OCI-LY7 (cell line): Measurements from ENCODE around the gene DPM1. TPM values are rescaled to one million over a fixed set of nuclear protein-coding genes. Genes with fewer than 3 reads are reported as not detected.

Experiments
- BruUV-seq: library from RNA; stranded (reverse); fragments of 400-500 nt; replicated peaks from 2 replicates; lab custom pipeline; 2021; lab: Mats Ljungman, UMichigan
- CTCF ChIA-PET: fragments of 300-600 bp; sonication (Branson Sonifier 250); formaldehyde crosslinking; loops from one replicate; lab custom pipeline; 2022; ENCODE audit warnings: antibody characterized with exemption; ENCODE audit not compliant: unreplicated experiment; lab: Charles Lee
- POLR2A ChIA-PET: fragments of 300-600 bp; sonication (Branson Sonifier 250); formaldehyde crosslinking; loops from one replicate; lab custom pipeline; 2022; ENCODE audit warnings: antibody characterized with exemption; lab: Charles Lee
- DNase-seq: peaks from one replicate; pipeline ENCODE4 v3.0.0-alpha.2; 2015; ENCODE audit warnings: low spot score
- H2AFZ ChIP-seq: fragments of 200-600 bp; sonication (generic), shearing (Covaris generic); 2 replicates; pipeline ENCODE4 v1.6.1; 2014; ENCODE audit warnings: mild to moderate bottlenecking, antibody characterized with exemption, low read length, moderate library complexity
- H3K27ac ChIP-seq: fragments of 200-600 bp; sonication (generic); 2 replicates; pipeline ENCODE4 v1.5.1; 2014; ENCODE audit warnings: mixed run types, low read depth, mild to moderate bottlenecking, moderate library complexity, low read length, inconsistent platforms; ENCODE audit not compliant: poor library complexity, severe bottlenecking
- H3K36me3 ChIP-seq: fragments of 200-600 bp; sonication (generic); 2 replicates; pipeline ENCODE4 v1.6.1; 2014; ENCODE audit warnings: mild to moderate bottlenecking, antibody characterized with exemption, low read length, moderate library complexity, mixed read lengths; ENCODE audit not compliant: insufficient read depth
- H3K4me1 ChIP-seq: fragments of 200-600 bp; sonication (generic); 2 replicates; pipeline ENCODE4 v1.5.1; 2014; ENCODE audit warnings: mild to moderate bottlenecking, low read length; ENCODE audit not compliant: insufficient read depth, poor library complexity, severe bottlenecking
- H3K4me2 ChIP-seq: fragments of 200-600 bp; sonication (generic); 2 replicates; pipeline ENCODE4 v1.6.1; 2014; ENCODE audit warnings: mild to moderate bottlenecking, low read length
- H3K4me3 ChIP-seq: fragments of 200-600 bp; sonication (generic); 2 replicates; pipeline ENCODE4 v1.5.1; 2014; ENCODE audit warnings: mild to moderate bottlenecking, low read depth, low read length; ENCODE audit not compliant: poor library complexity, severe bottlenecking
- H3K79me2 ChIP-seq: fragments of 200-600 bp; sonication (generic); 2 replicates; pipeline ENCODE4 v1.6.1; 2016; ENCODE audit warnings: low read depth, mild to moderate bottlenecking, low read length, moderate library complexity, mixed read lengths; ENCODE audit not compliant: insufficient read depth
- H3K9me2 ChIP-seq: fragments of 200-600 bp; sonication (generic); 2 replicates; pipeline ENCODE4 v1.6.1; 2016; ENCODE audit warnings: mild to moderate bottlenecking, low read length, mixed read lengths; ENCODE audit not compliant: insufficient read depth
- H3K9me3 ChIP-seq: fragments of 200-600 bp; sonication (generic); 2 replicates; pipeline ENCODE4 v1.6.1; 2014; ENCODE audit warnings: mild to moderate bottlenecking, mixed run types, low read length, mixed read lengths
- H4K20me1 ChIP-seq: fragments of 200-600 bp; sonication (generic); 2 replicates; pipeline ENCODE4 v1.6.1; 2014; ENCODE audit warnings: mild to moderate bottlenecking, antibody characterized with exemption, low read length, moderate library complexity, mixed read lengths; ENCODE audit not compliant: insufficient read depth
- EZH2phosphoT487 ChIP-seq: fragments of 200-600 bp; sonication (generic); IDR thresholded peaks from 2 replicates; pipeline ENCODE4 v1.6.1; 2018; ENCODE audit warnings: low read depth, borderline replicate concordance, mild to moderate bottlenecking, mixed run types, antibody characterized with exemption, low read length, moderate library complexity, mixed read lengths
- intact Hi-C: fragments of 100-400 bp; cut with micrococcal nuclease; formaldehyde crosslinking; loops from one replicate; pipeline ENCODE4 v1.10.0; 2022; ENCODE audit not compliant: unreplicated experiment
- total RNA-seq, 2 experiments: library from RNA; depleted of rRNA in 1 of 2; stranded (reverse); fragments of >200 nt in 1 of 2; shearing (Covaris generic) in 1 of 2; gene quantifications; 2 replicates each; pipeline ENCODE4 v1.2.3, GENCODE V29; 2014 to 2022
- TF ChIP-seq, protein P1 (sequence below): fragments of 200-600 bp; sonication (generic); conservative IDR thresholded peaks from 2 replicates; pipeline ENCODE4 v1.5.1; 2014; ENCODE audit warnings: mild to moderate bottlenecking, antibody characterized with exemption, low read length, moderate library complexity, mixed read lengths

Gene DPM1
- total RNA-seq, 2 experiments from 2014 or later = 60.2 to 71.2 TPM

DNA sequence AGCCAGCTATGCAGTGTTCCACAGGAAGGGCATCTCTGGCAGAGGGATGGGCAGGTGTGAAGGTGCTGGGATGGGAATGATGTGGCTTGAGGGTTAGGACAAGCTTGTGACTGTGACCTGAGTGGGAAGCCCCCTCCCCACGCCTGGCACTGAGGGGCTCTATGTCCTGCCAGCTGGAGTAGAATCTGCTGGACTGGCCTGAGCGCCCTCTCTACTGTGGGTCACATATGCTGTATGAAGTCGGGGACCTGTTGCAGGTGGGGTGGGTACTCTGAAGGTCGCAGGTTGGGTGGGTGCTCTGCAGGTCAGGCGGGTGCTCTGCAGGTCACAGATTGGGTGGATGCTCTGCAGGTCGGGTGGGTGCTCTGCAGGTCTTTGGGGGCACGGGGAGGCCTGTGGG lies 44.3 kb upstream of the DPM1 start:
- Histone ChIP-seq H3K36me3 (no peaks in the 10 kb centered on the region), H4K20me1 (no peaks in the 10 kb centered on the region), H3K4me1 (no peaks in the 10 kb centered on the region), H3K9me2 (no peaks in the 10 kb centered on the region), H3K4me2 (no peak overlapping the region), H3K4me3 (no peak overlapping the region), H2AFZ (no peak overlapping the region), H3K9me3 (no peaks in the 10 kb centered on the region), H3K27ac (no peak overlapping the region), H3K79me2 (no peaks in the 10 kb centered on the region)
- BruUV-seq = no TSS peak
- no peak for DNase-seq
- POLR2A ChIA-PET = no interaction called here
- CTCF ChIA-PET = no interaction called here
- TF ChIP-seq, protein P1, sequence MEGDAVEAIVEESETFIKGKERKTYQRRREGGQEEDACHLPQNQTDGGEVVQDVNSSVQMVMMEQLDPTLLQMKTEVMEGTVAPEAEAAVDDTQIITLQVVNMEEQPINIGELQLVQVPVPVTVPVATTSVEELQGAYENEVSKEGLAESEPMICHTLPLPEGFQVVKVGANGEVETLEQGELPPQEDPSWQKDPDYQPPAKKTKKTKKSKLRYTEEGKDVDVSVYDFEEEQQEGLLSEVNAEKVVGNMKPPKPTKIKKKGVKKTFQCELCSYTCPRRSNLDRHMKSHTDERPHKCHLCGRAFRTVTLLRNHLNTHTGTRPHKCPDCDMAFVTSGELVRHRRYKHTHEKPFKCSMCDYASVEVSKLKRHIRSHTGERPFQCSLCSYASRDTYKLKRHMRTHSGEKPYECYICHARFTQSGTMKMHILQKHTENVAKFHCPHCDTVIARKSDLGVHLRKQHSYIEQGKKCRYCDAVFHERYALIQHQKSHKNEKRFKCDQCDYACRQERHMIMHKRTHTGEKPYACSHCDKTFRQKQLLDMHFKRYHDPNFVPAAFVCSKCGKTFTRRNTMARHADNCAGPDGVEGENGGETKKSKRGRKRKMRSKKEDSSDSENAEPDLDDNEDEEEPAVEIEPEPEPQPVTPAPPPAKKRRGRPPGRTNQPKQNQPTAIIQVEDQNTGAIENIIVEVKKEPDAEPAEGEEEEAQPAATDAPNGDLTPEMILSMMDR = no peak
- intact Hi-C loops = no loop called here

DNA sequence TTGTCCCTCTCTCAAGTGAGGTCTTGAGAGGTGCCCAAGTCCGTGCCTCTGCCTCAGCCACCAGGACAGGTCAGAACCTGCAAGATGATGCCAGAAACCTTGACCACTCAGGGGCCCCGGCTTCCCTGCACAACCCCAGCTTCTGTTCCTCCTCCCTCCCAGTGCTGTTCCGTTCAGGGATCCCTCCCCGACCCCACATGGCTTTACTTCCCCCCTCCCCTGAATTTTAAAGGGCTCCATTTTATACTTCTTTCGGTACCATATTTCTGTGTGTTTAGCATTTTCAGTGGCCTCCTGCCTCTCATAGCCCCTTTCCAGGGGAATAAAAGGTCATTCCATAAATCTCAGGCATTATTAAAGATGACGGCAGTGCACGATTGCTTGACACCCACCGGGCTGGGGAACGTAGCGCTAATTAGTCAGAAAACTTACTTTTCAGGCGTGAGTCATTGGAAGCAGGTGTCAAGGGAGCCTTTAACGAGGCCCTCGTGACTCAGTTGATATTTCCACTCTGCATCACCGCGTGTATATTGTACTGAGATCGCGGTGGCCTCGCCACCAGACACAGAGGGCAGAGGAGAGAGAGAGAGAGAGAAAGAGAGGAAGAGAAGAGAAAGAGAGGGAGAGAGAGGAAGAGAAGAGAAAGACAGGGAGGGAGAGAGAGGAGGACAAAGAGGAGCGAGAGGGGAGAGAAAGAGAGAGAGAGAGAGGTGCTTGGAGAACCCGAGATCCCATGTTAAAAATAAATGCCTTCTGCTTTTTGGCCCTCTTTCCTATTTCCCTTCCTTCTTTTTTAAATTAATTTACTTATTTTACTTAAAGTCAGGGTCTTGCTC lies 43.3 kb upstream of the DPM1 start:
- H3K4me1 ChIP-seq = no peaks in the 10 kb centered on the region
- H3K36me3 ChIP-seq = no peaks in the 10 kb centered on the region
- no peaks in the 10 kb centered on the region for H4K20me1 ChIP-seq
- no TSS peak for BruUV-seq
- no peak for TF ChIP-seq EZH2phosphoT487
- TF ChIP-seq, protein P1 = no peak
- DNase-seq = no peak
- H3K79me2 ChIP-seq = no peaks in the 10 kb centered on the region
- POLR2A ChIA-PET = no interaction called here
- H3K9me2 ChIP-seq = no peaks in the 10 kb centered on the region
- H3K4me3 ChIP-seq = no peak overlapping the region
- H3K9me3 ChIP-seq = no peaks in the 10 kb centered on the region
- CTCF ChIA-PET = no interaction called here
- H2AFZ ChIP-seq = no peak overlapping the region
- H3K27ac ChIP-seq = no peak overlapping the region
- H3K4me2 ChIP-seq = no peak overlapping the region
- intact Hi-C loops = no loop called here

DNA sequence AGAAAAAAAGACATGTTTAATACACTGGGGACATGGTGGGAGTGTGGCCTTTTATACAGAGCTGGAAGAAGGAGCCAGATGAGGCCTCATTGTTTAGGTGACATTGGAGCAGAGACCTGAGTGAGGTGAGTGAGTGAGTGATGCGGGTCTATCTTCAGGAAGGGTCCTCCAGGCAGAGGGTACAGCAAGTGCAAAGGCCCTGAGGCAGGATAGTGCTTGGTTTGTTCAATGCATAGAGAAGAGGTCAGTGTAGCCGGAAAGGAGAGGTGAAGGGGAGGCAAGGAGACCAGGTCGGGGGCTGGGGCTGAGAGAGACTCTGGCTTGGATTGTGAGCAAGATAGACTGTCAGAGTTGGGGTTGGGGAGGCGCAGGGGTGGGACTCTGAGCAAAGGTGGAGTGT lies 41.0 kb upstream of the DPM1 start:
- Histone ChIP-seq H2AFZ (no peak overlapping the region), H3K27ac (no peak overlapping the region), H3K4me2 (no peak overlapping the region), H3K9me3 (no peaks in the 10 kb centered on the region), H4K20me1 (no peaks in the 10 kb centered on the region), H3K9me2 (no peaks in the 10 kb centered on the region), H3K4me1 (no peaks in the 10 kb centered on the region), H3K36me3 (no peaks in the 10 kb centered on the region), H3K79me2 (no peaks in the 10 kb centered on the region), H3K4me3 (no peak overlapping the region)
- TF ChIP-seq EZH2phosphoT487 = no peak
- TF ChIP-seq, protein P1 = no peak
- BruUV-seq = no TSS peak
- no peak for DNase-seq
- POLR2A ChIA-PET = no interaction called here
- CTCF ChIA-PET = no interaction called here
- intact Hi-C loops = no loop called here
